Activated CD4-positive, alpha-beta T cell treated with anti-CD3 and anti-CD28 coated beads, Interleukin-2, amount 10 ng/mL, durations not matched to agents 7 days and 5 days (primary cell): ENCODE measurements around the gene PIP5KL1. TPM values are rescaled to one million over a fixed set of nuclear protein-coding genes. Genes with fewer than 3 reads are reported as not detected.

Source experiments
- CTCF ChIA-PET: fragments of 350-600 bp; sonication (Branson Sonifier 250); formaldehyde crosslinking; loops from one replicate; lab custom pipeline; 2021; ENCODE audit warnings: antibody characterized with exemption; lab: Charles Lee
- POLR2A ChIA-PET: fragments of 350-600 bp; sonication (Branson Sonifier 250); formaldehyde crosslinking; loops from one replicate; lab custom pipeline; 2021; ENCODE audit warnings: antibody characterized with exemption; lab: Charles Lee
- DNase-seq: peaks from one replicate; pipeline ENCODE4 v3.0.0-alpha.2; 2020
- H3K27ac Mint-ChIP-seq: one replicate; pipeline ENCODE4 v1.8.0; 2021; ENCODE audit warnings: mild to moderate bottlenecking, moderate library complexity, mixed read lengths
- H3K27me3 Mint-ChIP-seq: one replicate; pipeline ENCODE4 v1.8.0; 2021; ENCODE audit warnings: mixed read lengths
- H3K36me3 Mint-ChIP-seq: one replicate; pipeline ENCODE4 v1.8.0; 2021; ENCODE audit warnings: low read depth, mixed read lengths
- H3K4me1 Mint-ChIP-seq: one replicate; pipeline ENCODE4 v1.8.0; 2021; ENCODE audit warnings: mixed read lengths
- H3K4me3 Mint-ChIP-seq: one replicate; pipeline ENCODE4 v1.8.0; 2021; ENCODE audit warnings: mild to moderate bottlenecking, moderate library complexity, mixed read lengths
- H3K9me3 Mint-ChIP-seq: one replicate; pipeline ENCODE4 v1.8.0; 2021; ENCODE audit warnings: mixed read lengths
- total RNA-seq, 2 experiments: library from RNA; stranded (reverse); gene quantifications; one replicate each; pipeline ENCODE4 v1.2.3, GENCODE V29; 2021

The PIP5KL1 gene
- total RNA-seq, 2 experiments from 2014 or later, result 2.5 to 4.1 TPM

DNA sequence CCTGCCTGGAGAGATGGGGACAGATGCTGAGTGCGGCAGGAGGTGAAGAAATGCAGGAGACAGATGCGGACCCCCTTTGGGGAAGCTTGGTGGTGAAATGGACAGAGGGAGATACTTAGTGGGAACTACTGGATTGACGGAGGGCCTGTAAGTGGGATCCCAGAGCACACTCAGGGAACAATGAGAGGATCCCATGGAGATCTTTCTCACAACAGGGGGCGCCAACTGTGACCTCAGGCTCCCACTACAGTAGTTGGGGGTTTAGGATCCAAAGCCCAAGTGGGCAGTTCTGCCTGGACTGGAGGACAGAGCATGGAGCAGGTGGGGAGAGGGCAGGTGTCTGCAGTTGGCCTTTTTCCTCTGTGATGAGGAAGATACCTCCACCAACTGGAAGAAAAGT lies 3.7 kb upstream of the PIP5KL1 start:
- Mint-ChIP-seq H3K27ac (no peak overlapping the region), H3K4me1 (peaks cover 68% of the 10 kb centered on the region), H3K4me3 (peak overlapping the region; percentile 25), H3K9me3 (no peaks in the 10 kb centered on the region), H3K27me3 (peaks cover 4% of the 10 kb centered on the region), H3K36me3 (peaks cover 37% of the 10 kb centered on the region)
- no peak for DNase-seq
- ChIA-PET POLR2A (no interaction called here), CTCF (interaction anchor here (1.1 to 3.1 kb wide), 2 partner anchors 10 to 56 kb away, joined by 4 to 8 read pairs; no protein-coding TSS in a partner anchor)

- peak; percentile 42 for DNase-seq
- peaks cover 17% of the 10 kb centered on the region for H3K36me3 Mint-ChIP-seq
- no peaks in the 10 kb centered on the region for H3K9me3 Mint-ChIP-seq
- peak overlapping the region; percentile 68 for H3K27ac Mint-ChIP-seq
- H3K4me3 Mint-ChIP-seq, result peak overlapping the region; percentile 64
- peaks cover 52% of the 10 kb centered on the region for H3K4me1 Mint-ChIP-seq
- peaks cover 6% of the 10 kb centered on the region for H3K27me3 Mint-ChIP-seq
- ChIA-PET POLR2A (no interaction called here), CTCF (interaction anchor here (1.0 to 3.1 kb wide), 4 partner anchors 10 to 197 kb away, joined by 3 to 9 read pairs (median 4); partner anchors contain the start of gene TOR2A)
Observed at GRCh38 chr9:127931092-127931881, 710 bp upstream of the PIP5KL1 start.

DNA sequence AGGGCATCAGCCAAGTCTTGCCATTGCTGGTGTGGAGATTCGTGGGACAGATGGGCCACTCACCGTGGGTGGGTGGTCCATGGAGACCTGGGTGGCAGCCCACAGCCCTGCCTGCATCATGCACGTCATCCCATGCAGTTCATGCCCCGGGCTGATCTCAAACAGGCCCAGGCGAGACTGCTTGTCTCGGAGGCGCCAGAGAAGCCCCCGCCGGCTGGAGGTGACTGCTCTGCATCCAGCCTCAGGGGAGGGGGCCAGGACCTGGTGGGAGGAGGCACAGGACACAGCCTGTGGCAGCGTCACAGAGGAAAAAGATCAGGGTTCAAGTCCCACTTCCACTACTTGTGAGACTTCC lies 975 bp downstream of the PIP5KL1 start:
- no peak for DNase-seq
- no peaks in the 10 kb centered on the region for H3K9me3 Mint-ChIP-seq
- peak overlapping the region; percentile 64 for H3K4me3 Mint-ChIP-seq
- POLR2A ChIA-PET, result no interaction called here
- peaks cover 11% of the 10 kb centered on the region for H3K36me3 Mint-ChIP-seq
- peaks cover 39% of the 10 kb centered on the region for H3K4me1 Mint-ChIP-seq
- no peak overlapping the region for H3K27ac Mint-ChIP-seq
- peaks cover 13% of the 10 kb centered on the region for H3K27me3 Mint-ChIP-seq
- CTCF ChIA-PET, result interaction anchor here (1.1 to 3.1 kb wide), 7 partner anchors 8 to 195 kb away, joined by 3 to 9 read pairs (median 4); partner anchors contain the start of genes CDK9 and TOR2A

GRCh38 chr9:127928676-127929624 lies 1.6 kb downstream of the PIP5KL1 start:
- Mint-ChIP-seq H3K9me3 (no peaks in the 10 kb centered on the region), H3K36me3 (peaks cover 6% of the 10 kb centered on the region), H3K4me1 (peaks cover 34% of the 10 kb centered on the region), H3K27ac (no peak overlapping the region), H3K4me3 (no peak overlapping the region), H3K27me3 (peaks cover 13% of the 10 kb centered on the region)
- CTCF ChIA-PET, result interaction anchor here (0.8 to 1.9 kb wide), 6 partner anchors 7 to 194 kb away, joined by 3 to 5 read pairs (median 4); partner anchors contain the start of genes CDK9 and TOR2A
- POLR2A ChIA-PET, result no interaction called here
- no peak for DNase-seq

DNA sequence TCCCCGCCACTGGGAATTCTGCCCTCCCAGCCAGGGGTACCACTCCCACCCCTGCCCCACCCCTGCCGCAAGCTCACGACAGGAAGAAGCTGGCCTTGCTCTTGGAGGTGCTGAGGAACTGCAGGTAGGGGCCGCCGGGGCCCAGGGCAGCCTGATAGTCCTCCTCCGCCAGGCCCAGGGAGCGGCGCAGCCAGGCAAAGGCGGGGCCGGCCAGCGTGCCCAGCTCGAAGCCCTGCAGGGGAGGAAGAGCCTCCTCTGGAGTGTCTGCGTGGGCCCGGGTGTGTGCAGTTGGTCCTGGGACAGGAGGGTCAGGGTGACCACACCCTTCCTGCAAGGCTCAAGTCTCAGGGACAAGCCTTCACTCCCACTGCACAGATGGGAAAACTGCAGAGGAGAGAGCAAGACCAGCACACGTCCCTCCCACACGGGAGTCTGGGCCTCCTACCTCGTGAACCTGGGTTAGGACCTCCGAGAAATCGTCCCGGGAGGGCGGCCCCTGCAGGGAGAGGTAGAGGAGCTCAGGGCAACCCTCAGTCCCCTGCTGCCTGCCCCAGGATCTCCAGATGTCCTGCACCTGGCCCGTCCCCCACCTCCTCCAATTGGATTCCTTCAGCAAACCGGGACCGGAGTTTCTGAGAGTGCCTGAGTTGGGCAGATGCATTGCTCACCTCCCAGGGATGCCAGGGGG lies 2.4 kb downstream of the PIP5KL1 start:
- H3K36me3 Mint-ChIP-seq, result peaks cover 3% of the 10 kb centered on the region

GRCh38 chr9:127927201-127927987 lies 3.2 kb downstream of the PIP5KL1 start:
- Mint-ChIP-seq H3K27ac (peak overlapping the region; percentile 19), H3K4me3 (peak overlapping the region; percentile 25), H3K9me3 (no peaks in the 10 kb centered on the region), H3K36me3 (no peaks in the 10 kb centered on the region), H3K4me1 (peaks cover 28% of the 10 kb centered on the region), H3K27me3 (peaks cover 17% of the 10 kb centered on the region)
- CTCF ChIA-PET, result interaction anchor here (1.5 kb wide), 1 partner anchor 193 kb away, joined by 8 read pairs; the partner anchor contains the start of gene TOR2A
- POLR2A ChIA-PET, result no interaction called here
- peak; percentile 71 for DNase-seq

More for the DNA sequence above, 2.4 kb downstream of the PIP5KL1 start:
- peaks cover 17% of the 10 kb centered on the region for H3K27me3 Mint-ChIP-seq
- no peaks in the 10 kb centered on the region for H3K9me3 Mint-ChIP-seq
- H3K27ac Mint-ChIP-seq, result no peak overlapping the region
- H3K4me1 Mint-ChIP-seq, result peaks cover 31% of the 10 kb centered on the region
- POLR2A ChIA-PET, result no interaction called here
- H3K4me3 Mint-ChIP-seq, result no peak overlapping the region
- no peak for DNase-seq
- CTCF ChIA-PET, result interaction anchor here (0.8 to 1.3 kb wide), 2 partner anchors 108 to 193 kb away, joined by 3 to 4 read pairs; partner anchors contain the start of gene TOR2A

DNA sequence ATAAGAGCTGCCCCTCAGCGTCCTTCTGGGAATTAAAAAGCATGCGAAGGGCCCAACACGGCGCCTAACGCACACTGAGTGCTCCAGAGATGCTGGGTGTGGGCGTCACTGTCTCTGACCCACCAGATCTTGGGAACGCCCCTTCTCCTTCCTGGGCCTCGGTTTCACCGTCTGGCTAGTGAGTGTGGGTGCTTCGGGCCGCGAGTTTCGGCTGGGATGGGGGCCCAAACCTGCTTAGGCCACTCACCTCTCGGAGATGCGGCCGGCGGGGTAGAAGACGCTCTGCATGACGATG lies 3.7 kb downstream of the PIP5KL1 start:
- Mint-ChIP-seq H3K27ac (no peak overlapping the region), H3K36me3 (no peaks in the 10 kb centered on the region), H3K4me1 (peaks cover 31% of the 10 kb centered on the region), H3K4me3 (peak overlapping the region; percentile 25), H3K9me3 (no peaks in the 10 kb centered on the region), H3K27me3 (peaks cover 22% of the 10 kb centered on the region)
- no peak for DNase-seq
- ChIA-PET CTCF (interaction anchor here (1.5 kb wide), 1 partner anchor 192 kb away, joined by 8 read pairs; the partner anchor contains the start of gene TOR2A), POLR2A (interaction anchor here (0.7 kb wide), 1 partner anchor 23 kb away, joined by 3 read pairs; no protein-coding TSS in a partner anchor)

DNA sequence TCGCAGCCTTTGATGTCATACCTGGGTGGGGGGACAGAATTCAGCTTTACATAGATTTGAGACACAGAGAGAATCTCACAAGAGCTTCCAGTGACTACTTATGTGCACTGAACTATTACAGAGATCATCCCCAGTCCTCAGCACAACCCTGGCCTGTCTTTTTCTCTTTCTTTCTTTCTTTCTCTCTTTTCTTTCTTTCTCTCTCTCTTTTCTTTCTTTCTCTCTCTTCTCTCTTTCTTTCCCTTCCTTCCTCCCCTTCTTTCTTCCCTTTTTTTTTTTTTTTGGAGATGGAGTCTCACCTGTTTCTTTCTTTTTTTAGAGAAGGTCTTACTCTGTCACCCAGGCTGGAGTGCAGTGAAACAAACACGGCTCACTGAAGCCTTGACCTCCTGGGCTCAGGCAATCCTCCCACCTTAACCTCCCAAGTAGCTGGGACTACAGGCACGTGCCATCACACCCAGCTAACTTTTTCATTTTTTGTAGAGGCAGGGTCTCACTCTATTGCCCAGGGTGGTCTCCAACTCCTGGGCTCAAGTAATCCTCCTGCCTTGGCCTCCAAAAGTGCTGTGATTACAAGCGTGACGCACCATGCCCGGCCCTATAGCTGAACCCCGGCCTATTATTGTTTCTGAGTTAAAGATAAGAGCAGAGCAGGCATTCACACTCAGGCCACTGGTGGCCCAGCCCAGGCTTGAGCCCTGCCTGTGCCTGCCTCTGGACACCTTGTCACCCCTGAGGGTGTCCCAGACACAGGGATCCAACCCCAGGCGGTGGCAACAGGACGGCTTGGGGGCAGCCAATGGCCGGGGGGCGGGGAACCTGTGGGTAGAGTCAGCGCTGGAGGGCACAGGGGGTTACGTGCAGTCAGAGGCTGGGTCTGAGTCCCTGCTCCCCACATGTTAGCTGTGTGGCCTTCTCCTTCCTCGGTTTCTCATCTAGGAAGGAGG lies 4.3 kb downstream of the PIP5KL1 start:
- H3K9me3 Mint-ChIP-seq, result no peaks in the 10 kb centered on the region
- peaks cover 22% of the 10 kb centered on the region for H3K27me3 Mint-ChIP-seq
- ChIA-PET CTCF (interaction anchor here (1.0 to 1.5 kb wide), 2 partner anchors 36 to 191 kb away, joined by 6 to 8 read pairs; partner anchors contain the start of gene TOR2A), POLR2A (interaction anchor here (0.7 kb wide), 1 partner anchor 23 kb away, joined by 3 read pairs; no protein-coding TSS in a partner anchor)
- H3K4me1 Mint-ChIP-seq, result peaks cover 29% of the 10 kb centered on the region
- DNase-seq, result no peak
- H3K4me3 Mint-ChIP-seq, result no peak overlapping the region
- no peaks in the 10 kb centered on the region for H3K36me3 Mint-ChIP-seq
- H3K27ac Mint-ChIP-seq, result no peak overlapping the region

DNA sequence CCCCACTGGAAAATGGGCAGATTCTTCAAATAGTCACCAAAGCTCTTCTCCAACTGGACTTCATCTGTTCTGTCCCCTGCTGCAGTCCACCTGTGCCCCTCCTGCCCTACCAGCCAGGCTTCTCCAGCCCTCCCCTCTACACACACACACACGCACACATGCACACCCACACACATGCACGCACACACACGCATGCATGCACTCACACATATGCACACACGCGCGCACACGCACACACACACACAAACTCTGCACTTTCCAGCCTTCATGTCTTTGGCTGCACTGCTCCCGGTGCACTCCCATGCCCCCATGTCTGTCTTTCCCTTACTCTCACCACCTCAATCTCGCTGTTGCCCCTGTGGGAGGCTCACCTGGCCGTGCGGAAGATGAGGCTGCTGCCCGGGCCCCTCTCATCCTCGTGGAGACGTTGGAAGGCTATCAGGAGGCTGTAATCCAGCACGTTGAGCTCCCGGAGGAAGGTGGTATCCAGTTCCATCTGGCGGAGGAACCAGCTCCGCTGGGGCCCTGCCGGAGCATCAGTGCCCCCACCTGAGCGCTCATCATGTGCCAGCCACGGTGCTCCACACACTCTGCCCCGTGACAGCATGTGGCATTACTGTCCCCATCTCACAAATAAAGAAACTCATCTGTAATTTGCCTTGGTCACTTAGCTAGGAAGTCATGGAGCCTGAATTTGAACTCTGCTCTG lies 5.7 kb downstream of the PIP5KL1 start:
- Mint-ChIP-seq H3K4me3 (no peak overlapping the region), H3K36me3 (no peaks in the 10 kb centered on the region), H3K4me1 (peaks cover 29% of the 10 kb centered on the region), H3K27me3 (peaks cover 22% of the 10 kb centered on the region), H3K27ac (no peak overlapping the region), H3K9me3 (no peaks in the 10 kb centered on the region)
- CTCF ChIA-PET, result interaction anchor here (0.5 to 0.9 kb wide), 3 partner anchors 45 to 190 kb away, joined by 3 to 5 read pairs (median 5); partner anchors contain the start of gene TOR2A
- POLR2A ChIA-PET, result interaction anchor here (0.7 kb wide), 1 partner anchor 154 kb away, joined by 3 read pairs; no protein-coding TSS in a partner anchor
- no peak for DNase-seq

- H3K9me3 Mint-ChIP-seq, result no peaks in the 10 kb centered on the region
- H3K36me3 Mint-ChIP-seq, result no peaks in the 10 kb centered on the region
- DNase-seq, result no peak
- peaks cover 32% of the 10 kb centered on the region for H3K4me1 Mint-ChIP-seq
- no peak overlapping the region for H3K4me3 Mint-ChIP-seq
- H3K27ac Mint-ChIP-seq, result no peak overlapping the region
- peaks cover 20% of the 10 kb centered on the region for H3K27me3 Mint-ChIP-seq
- CTCF ChIA-PET, result interaction anchor here (1.0 to 3.6 kb wide), 4 partner anchors 11 to 189 kb away, joined by 3 to 17 read pairs (median 5); partner anchors contain the start of genes CDK9 and TOR2A
- POLR2A ChIA-PET, result no interaction called here
Observed at GRCh38 chr9:127923771-127924170, 6.8 kb downstream of the PIP5KL1 start.
